HepG2 (cell line): Measurements from ENCODE around the gene SLC50A1. TPM values are rescaled to one million over a fixed set of nuclear protein-coding genes. Genes with fewer than 3 reads are reported as not detected.

Experiments used
- ATM ChIP-seq: fragments of 450-650 bp; IDR thresholded peaks from 2 replicates; pipeline ENCODE4 v1.7.1; 2017; ENCODE audit warnings: mild to moderate bottlenecking, borderline replicate concordance
- CAMTA2 ChIP-seq: sonication (generic); formaldehyde crosslinking; IDR thresholded peaks from 2 replicates; pipeline ENCODE4 v1.4.0; 2020; ENCODE audit warnings: mild to moderate bottlenecking, missing genetic modification reagents, borderline replicate concordance
- MAFG ChIP-seq: sonication (generic); formaldehyde crosslinking; IDR thresholded peaks from 2 replicates; pipeline ENCODE4 v1.5.1; 2020; ENCODE audit warnings: mild to moderate bottlenecking, missing genetic modification reagents
- NFKBIZ ChIP-seq: IDR thresholded peaks from 2 replicates; pipeline ENCODE4 v1.6.1; 2018; ENCODE audit warnings: missing genetic modification reagents, missing compliant biosample characterization
- PAF1 ChIP-seq: IDR thresholded peaks from 2 replicates; pipeline ENCODE4 v1.6.1; 2016; ENCODE audit warnings: missing genetic modification reagents, missing compliant biosample characterization
- PATZ1 ChIP-seq: sonication (generic); formaldehyde crosslinking; IDR thresholded peaks from 2 replicates; pipeline ENCODE4 v1.4.0; 2020; ENCODE audit warnings: missing genetic modification reagents
- RFX1 ChIP-seq: fragments of 450-650 bp; IDR thresholded peaks from 2 replicates; pipeline ENCODE4 v1.6.1; 2017
- TBX2 ChIP-seq: sonication (generic); formaldehyde crosslinking; IDR thresholded peaks from 2 replicates; pipeline ENCODE4 v1.5.0; 2020; ENCODE audit warnings: missing genetic modification reagents, mild to moderate bottlenecking, borderline replicate concordance
- ZBTB10 ChIP-seq: sonication (generic); formaldehyde crosslinking; IDR thresholded peaks from 2 replicates; pipeline ENCODE4 v1.4.0; 2020; ENCODE audit warnings: missing genetic modification reagents, borderline replicate concordance
- ZBTB46 ChIP-seq: sonication (generic); formaldehyde crosslinking; IDR thresholded peaks from 2 replicates; pipeline ENCODE4 v1.4.0; 2020; ENCODE audit warnings: mild to moderate bottlenecking, missing genetic modification reagents, borderline replicate concordance
- ZMYM4 ChIP-seq: sonication (generic); formaldehyde crosslinking; IDR thresholded peaks from 2 replicates; pipeline ENCODE4 v1.8.1; 2023; ENCODE audit warnings: mild to moderate bottlenecking, missing genetic modification reagents
- ZNF329 ChIP-seq: sonication (generic); formaldehyde crosslinking; IDR thresholded peaks from 2 replicates; pipeline ENCODE4 v1.9.0; 2021; ENCODE audit warnings: low read depth, mild to moderate bottlenecking, missing genetic modification reagents
- ZNF569 ChIP-seq: sonication (generic); formaldehyde crosslinking; IDR thresholded peaks from 2 replicates; pipeline ENCODE4 v1.5.0; 2020; ENCODE audit warnings: mild to moderate bottlenecking, missing genetic modification reagents, moderate library complexity, borderline replicate concordance
- ZXDC ChIP-seq: sonication (generic); formaldehyde crosslinking; IDR thresholded peaks from 2 replicates; pipeline ENCODE4 v1.5.0; 2020; ENCODE audit warnings: mild to moderate bottlenecking, missing genetic modification reagents
- polyA plus RNA-seq, 8 experiments: library from polyadenylated mRNA; depleted of rRNA in 3 of 8; stranded (reverse) in 7 of 8; unstranded in 1 of 8; fragments of >200 nt; fragmentation: Illumina TruSeq in 4 of 8; extraction: Trizol in 4 of 8; gene quantifications; 2 replicates each; pipeline versions ENCODE4 v1.2.1 to v1.2.3, GENCODE V29; 2011 to 2016; ENCODE audit warnings: low read depth in 4 of 8, missing spikeins in 1 of 8, mixed read lengths in 1 of 8; ENCODE audit not compliant: insufficient read depth in 1 of 8
- total RNA-seq, 5 experiments: library from RNA; depleted of rRNA; stranded (reverse); fragments of >200 nt; fragmentation: Illumina TruSeq; extraction: Trizol; gene quantifications; 2 replicates each; pipeline ENCODE4 v1.2.3, GENCODE V29; 2016; ENCODE audit warnings: low read depth in 1 of 5
- TF ChIP-seq, protein P1 (sequence below): sonication (generic); formaldehyde crosslinking; IDR thresholded peaks from 2 replicates; pipeline ENCODE4 v1.4.0; 2020; ENCODE audit warnings: missing genetic modification reagents, low read depth, mild to moderate bottlenecking, borderline replicate concordance
- TF ChIP-seq, protein P2 (sequence below): sonication (generic); formaldehyde crosslinking; IDR thresholded peaks from 2 replicates; pipeline ENCODE4 v1.5.0; 2020; ENCODE audit warnings: mild to moderate bottlenecking, missing genetic modification reagents

Gene SLC50A1
- total and polyA plus RNA-seq, 2 of the 13 experiments (the other 11 are each of a cell fraction or from before 2014, with no cell fraction given), result 22.5 to 46.8 TPM

GRCh38 chr1:155167166-155168104, 31.8 kb downstream of the SLC50A1 start (continued):
- no peak for TF ChIP-seq ZBTB10 (CRISPR knock-in tag)
- TF ChIP-seq ZBTB46 (CRISPR knock-in tag), result no peak
- 0 out of 2 replicates have a peak, but pooled peaks have one; percentile 63 for TF ChIP-seq NFKBIZ (CRISPR knock-in tag)
- TF ChIP-seq ZMYM4 (CRISPR knock-in tag), result 0 out of 2 replicates have a peak, but pooled peaks have one; percentile 23
- peak; percentile 53 for TF ChIP-seq TBX2
- TF ChIP-seq ZNF569 (CRISPR knock-in tag), result no peak
- no peak for TF ChIP-seq CAMTA2 (CRISPR knock-in tag)
- TF ChIP-seq RFX1, result no peak
- TF ChIP-seq PATZ1 (CRISPR knock-in tag), result 0 out of 2 replicates have a peak, but pooled peaks have one; percentile 40
- TF ChIP-seq, protein P1, sequence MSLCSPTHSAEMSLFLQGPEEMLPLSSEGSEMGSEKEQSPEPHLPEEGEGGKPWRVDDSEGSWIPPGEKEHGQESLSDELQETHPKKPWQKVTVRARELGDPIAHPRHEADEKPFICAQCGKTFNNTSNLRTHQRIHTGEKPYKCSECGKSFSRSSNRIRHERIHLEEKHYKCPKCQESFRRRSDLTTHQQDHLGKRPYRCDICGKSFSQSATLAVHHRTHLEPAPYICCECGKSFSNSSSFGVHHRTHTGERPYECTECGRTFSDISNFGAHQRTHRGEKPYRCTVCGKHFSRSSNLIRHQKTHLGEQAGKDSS, result peak; percentile 99
- TF ChIP-seq, protein P2, sequence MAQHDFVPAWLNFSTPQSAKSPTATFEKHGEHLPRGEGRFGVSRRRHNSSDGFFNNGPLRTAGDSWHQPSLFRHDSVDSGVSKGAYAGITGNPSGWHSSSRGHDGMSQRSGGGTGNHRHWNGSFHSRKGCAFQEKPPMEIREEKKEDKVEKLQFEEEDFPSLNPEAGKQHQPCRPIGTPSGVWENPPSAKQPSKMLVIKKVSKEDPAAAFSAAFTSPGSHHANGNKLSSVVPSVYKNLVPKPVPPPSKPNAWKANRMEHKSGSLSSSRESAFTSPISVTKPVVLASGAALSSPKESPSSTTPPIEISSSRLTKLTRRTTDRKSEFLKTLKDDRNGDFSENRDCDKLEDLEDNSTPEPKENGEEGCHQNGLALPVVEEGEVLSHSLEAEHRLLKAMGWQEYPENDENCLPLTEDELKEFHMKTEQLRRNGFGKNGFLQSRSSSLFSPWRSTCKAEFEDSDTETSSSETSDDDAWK (CRISPR knock-in tag), result no peak
- no peak for TF ChIP-seq ZNF329 (CRISPR knock-in tag)
- TF ChIP-seq MAFG (CRISPR knock-in tag), result no peak
- no peak for TF ChIP-seq ZXDC
- TF ChIP-seq ATM, result no peak
- no peak for TF ChIP-seq PAF1 (CRISPR knock-in tag)
